ENCODE data around the gene SPATA31D4. TPM values are rescaled to one million over a fixed set of nuclear protein-coding genes. Genes with fewer than 3 reads are reported as not detected.

Gene SPATA31D4
- not detected in 2 replicates for total RNA-seq

GRCh38 chr9:81928305-81928704 lies at the start of gene SPATA31D4:
SPATA31D4 (plus strand) TSS chr9:81928428; CDS start chr9:81928514, 86 bp downstream.

GRCh38 chr9:81943393-81943792 lies 15.2 kb downstream of the SPATA31D4 start, which contains the start of gene SPATA31D3:
SPATA31D3 (plus strand) TSS chr9:81943500; CDS start chr9:81943586, 86 bp downstream.

Other genes starting within 250 kb of the SPATA31D4 start
- gene TLE1, start 238.9 kb upstream of the SPATA31D4 start, total RNA-seq: 29.5 and 30.2 TPM in 2 replicates
- gene SPATA31D3, start 15.1 kb downstream of the SPATA31D4 start, total RNA-seq: not detected in 2 replicates
- not detected in 2 replicates for gene SPATA31D1, start 60.3 kb downstream of the SPATA31D4 start, total RNA-seq

Data from airway epithelial cell (primary cell).